Measurements from ENCODE around the gene MEG3.
"Not testable (repeated sequence)": the region's sequence is repeated elsewhere in the genome, so short reads cannot be mapped to it uniquely, and the experiment has no call there.

Gene MEG3

GRCh38 chr14:100816286-100816949 is 9.5 kb upstream of the MEG3 start:
- DNase-seq, result no peak

- DNase-seq, result no peak
Observed at GRCh38 chr14:100816950-100817901, 8.7 kb upstream of the MEG3 start.

- DNase-seq, result no peak
Observed at GRCh38 chr14:100818221-100818699, 7.7 kb upstream of the MEG3 start.

- DNase-seq, result not testable (repeated sequence)
Observed at GRCh38 chr14:100818923-100819322, 7.0 kb upstream of the MEG3 start.

GRCh38 chr14:100819453-100819828 is 6.5 kb upstream of the MEG3 start:
- no peak for DNase-seq

GRCh38 chr14:100819829-100820475 is 6.0 kb upstream of the MEG3 start:
- no peak for DNase-seq

GRCh38 chr14:100820957-100821356 is 5.0 kb upstream of the MEG3 start:
- no peak for DNase-seq

- DNase-seq, result no peak
Observed at GRCh38 chr14:100822013-100822412, 3.9 kb upstream of the MEG3 start.

- no peak for DNase-seq
Observed at GRCh38 chr14:100822532-100823296, 3.2 kb upstream of the MEG3 start.

- no peak for DNase-seq
Observed at GRCh38 chr14:100823413-100824080, 2.4 kb upstream of the MEG3 start.

- no peak for DNase-seq
Observed at GRCh38 chr14:100824091-100824551, 1.8 kb upstream of the MEG3 start.

GRCh38 chr14:100824901-100825712 is 811 bp upstream of the MEG3 start:
- peak; percentile 15 to 18 for DNase-seq

- DNase-seq, result no peak
Observed at GRCh38 chr14:100826391-100827100, 628 bp downstream of the MEG3 start.

GRCh38 chr14:100827101-100828021 is 1.4 kb downstream of the MEG3 start:
- no peak for DNase-seq

GRCh38 chr14:100828031-100828769 is 2.3 kb downstream of the MEG3 start:
- DNase-seq, result no peak

GRCh38 chr14:100830681-100831080 is 4.8 kb downstream of the MEG3 start:
- no peak for DNase-seq

- DNase-seq, result no peak
Observed at GRCh38 chr14:100832311-100832960, 6.5 kb downstream of the MEG3 start.

Data from SHP77 (cell line).